K562 (cell line): Measurements from ENCODE around the gene TRIP10. TPM values are rescaled to one million over a fixed set of nuclear protein-coding genes. Genes with fewer than 3 reads are reported as not detected.

Experiments
- ATAC-seq: fragments of 200-7000 bp; cut with Tn5 transposase; 3 replicates; pipeline ENCODE4 v1.9.1; 2020; ENCODE audit warnings: moderate library complexity
- BruUV-seq: library from RNA; stranded (reverse); fragments of 400-500 nt; replicated peaks from 2 replicates; lab custom pipeline; 2021; lab: Mats Ljungman, UMichigan
- CTCF ChIA-PET: fragments of 300-600 bp; formaldehyde crosslinking; extraction: SDS; loops from one replicate; lab custom pipeline; 2021; ENCODE audit warnings: low intra/inter-chr PET ratio; lab: Yijun Ruan, JAX
- POLR2A ChIA-PET: fragments of 300-600, 350-650 bp; sonication (Branson Sonifier 250); formaldehyde crosslinking; extraction: SDS; loops from one replicate; lab custom pipeline; 2021; ENCODE audit warnings: antibody characterized with exemption, inconsistent platforms; lab: Yijun Ruan, JAX
- DNase-seq, 4 experiments: peaks; one replicate each; pipeline versions ENCODE4 v3.0.0 to v3.0.0-alpha.2; 2011 to 2018; ENCODE audit warnings: low spot score in 3 of 4, mixed read lengths in 3 of 4; ENCODE audit errors: extremely low read depth in 1 of 4
- FAIRE-seq: peaks from 2 replicates; lab custom pipeline; 2011; peaks lifted over from hg19 to GRCh38; lab: Jason Lieb, UNC
- H2AFZ ChIP-seq: 2 replicates; pipeline ENCODE4 v1.6.0; 2011; ENCODE audit warnings: low read depth, low read length, control low read depth, inconsistent platforms
- H3K27ac ChIP-seq: fragments of 200-600 bp; 3 replicates; pipeline ENCODE4 v1.8.0; 2011; ENCODE audit warnings: low read depth, mild to moderate bottlenecking, control low read depth, inconsistent platforms, low read length, moderate library complexity, mixed read lengths; ENCODE audit errors: extremely low read depth
- H3K27me3 ChIP-seq, 2 experiments: fragments of 300-600 bp in 1 of 2; 2 replicates in 1 of 2; 3 replicates in 1 of 2; pipeline versions ENCODE4 v1.6.0 to v1.8.0; 2011; ENCODE audit warnings: inconsistent platforms in 2 of 2, low read length in 2 of 2, mild to moderate bottlenecking in 1 of 2, mixed read lengths in 1 of 2, moderate library complexity in 1 of 2; ENCODE audit not compliant: control insufficient read depth in 2 of 2, insufficient read depth in 2 of 2
- H3K36me3 ChIP-seq: fragments of 300-600 bp; 3 replicates; pipeline ENCODE4 v1.8.0; 2011; ENCODE audit warnings: mild to moderate bottlenecking, low read length, inconsistent platforms; ENCODE audit not compliant: control insufficient read depth, insufficient read depth
- H3K4me1 ChIP-seq, 2 experiments: fragments of 200-600 bp in 1 of 2; replicated peaks in 1 of 2; 2 replicates in 1 of 2; 3 replicates in 1 of 2; pipeline versions ENCODE4 v1.5.1 to v1.8.0; 2011; ENCODE audit warnings: inconsistent platforms in 2 of 2, low read length in 2 of 2, mild to moderate bottlenecking in 1 of 2, mixed read lengths in 1 of 2, moderate library complexity in 1 of 2; ENCODE audit not compliant: control insufficient read depth in 2 of 2, insufficient read depth in 2 of 2
- H3K4me2 ChIP-seq: 2 replicates; pipeline ENCODE4 v1.6.1; 2011; ENCODE audit warnings: low read length, control low read depth, inconsistent platforms, mixed read lengths; ENCODE audit not compliant: insufficient read depth
- H3K4me3 ChIP-seq: fragments of 200-600 bp; sonication (generic), shearing (Covaris generic); 2 replicates; pipeline ENCODE4 v1.5.1; 2016; ENCODE audit warnings: control low read depth, inconsistent platforms
- H3K79me2 ChIP-seq: fragments of 200-600 bp; 3 replicates; pipeline ENCODE4 v1.8.0; 2011; ENCODE audit warnings: low read length, inconsistent platforms; ENCODE audit not compliant: control insufficient read depth, insufficient read depth
- H3K9ac ChIP-seq, 2 experiments: 2 replicates each; pipeline versions ENCODE4 v1.6.0 to v1.6.1; 2011; ENCODE audit warnings: low read depth in 2 of 2, low read length in 2 of 2, control low read depth in 1 of 2, inconsistent platforms in 1 of 2, mild to moderate bottlenecking in 1 of 2, mixed read lengths in 1 of 2; ENCODE audit not compliant: insufficient read depth in 1 of 2
- H3K9me1 ChIP-seq: one replicate; pipeline ENCODE4 v1.6.0; 2011; ENCODE audit warnings: inconsistent platforms, mild to moderate bottlenecking, low read length, moderate library complexity; ENCODE audit not compliant: control insufficient read depth, insufficient read depth
- H3K9me3 ChIP-seq: replicated peaks from 2 replicates; pipeline ENCODE4 v1.5.1; 2011; ENCODE audit warnings: low read depth, low read length, inconsistent platforms; ENCODE audit not compliant: control insufficient read depth, insufficient read depth
- H4K20me1 ChIP-seq: replicated peaks from 2 replicates; pipeline ENCODE4 v1.6.1; 2011; ENCODE audit warnings: low read length, inconsistent platforms, mixed read lengths; ENCODE audit not compliant: control insufficient read depth, insufficient read depth
- CBFA2T2 ChIP-seq: fragments of 450-650 bp; conservative IDR thresholded peaks from 2 replicates; pipeline ENCODE4 v1.6.1; 2017; ENCODE audit warnings: mild to moderate bottlenecking
- FOSL1 ChIP-seq: fragments of 200-800 bp; sonication (Bioruptor generic); conservative IDR thresholded peaks from 2 replicates; pipeline ENCODE4 v1.6.1; 2016; ENCODE audit warnings: missing genetic modification characterization, missing compliant biosample characterization
- REST ChIP-seq, 2 experiments: fragments of 450-650 bp; formaldehyde crosslinking in 1 of 2; IDR thresholded peaks; 2 replicates each; pipeline versions ENCODE4 v1.4.0 to v1.6.1; 2014 to 2020; ENCODE audit warnings: mild to moderate bottlenecking in 2 of 2, borderline replicate concordance in 1 of 2, low read depth in 1 of 2
- ZBTB33 ChIP-seq: sonication (generic); formaldehyde crosslinking; IDR thresholded peaks from 2 replicates; pipeline ENCODE4 v1.8.1; 2023; ENCODE audit warnings: mild to moderate bottlenecking, missing genetic modification reagents
- ZNF280A ChIP-seq: fragments of 450-650 bp; IDR thresholded peaks from 2 replicates; pipeline ENCODE4 v1.6.1; 2018; ENCODE audit warnings: mild to moderate bottlenecking, low read depth; ENCODE audit not compliant: partially characterized antibody
- ZNF444 ChIP-seq: fragments of 250-450 bp; sonication (Bioruptor Pico); IDR thresholded peaks from 2 replicates; pipeline ENCODE4 v1.4.0; 2020; ENCODE audit warnings: mild to moderate bottlenecking, moderate library complexity
- ZNF586 ChIP-seq: fragments of 450-650 bp; formaldehyde crosslinking; conservative IDR thresholded peaks from 2 replicates; pipeline ENCODE4 v1.4.0; 2020; ENCODE audit warnings: mild to moderate bottlenecking, moderate library complexity
- WGBS: fragments of 100-300 bp; shearing (Covaris generic); methylation state at CpG from one replicate; pipeline ENCODE4 v1.1.6; 2016; ENCODE audit warnings: low coverage, mixed read lengths; ENCODE audit not compliant: insufficient coverage; ENCODE audit errors: missing lambda C conversion rate; 5-methylcytosine and 5-hydroxymethylcytosine counted together
- in situ Hi-C: fragments of 300-500 bp; cut with MboI; formaldehyde crosslinking; loops from 4 replicates; pipeline ENCODE4 v1.15.0; 2018; ENCODE audit warnings: inconsistent platforms, mixed read lengths
- intact Hi-C: fragments of 100-400 bp; cut with micrococcal nuclease; formaldehyde crosslinking; loops from 2 replicates; pipeline ENCODE4 v1.14.2; 2022
- polyA plus RNA-seq, 8 experiments: library from polyadenylated mRNA; depleted of rRNA in 4 of 8; stranded (reverse) in 5 of 8; unstranded in 3 of 8; fragments of >200 nt; fragmentation: Nextera tagmentation in 2 of 8; fragmentation: Illumina TruSeq in 1 of 8; extraction: Ambion mirVana in 2 of 8; extraction: Trizol in 1 of 8; gene quantifications; 2 replicates each; pipeline versions ENCODE4 v1.2.1 to v1.2.3, GENCODE V29; 2011 to 2014; ENCODE audit warnings: inconsistent platforms in 1 of 8, missing spikeins in 1 of 8
- total RNA-seq, 7 experiments: library from RNA; depleted of rRNA in 6 of 7; stranded (reverse); fragments of >200 nt in 6 of 7; fragmentation: Illumina TruSeq in 2 of 7; extraction: Trizol in 2 of 7; gene quantifications; 2 replicates each; pipeline versions ENCODE4 v1.2.1 to v1.2.3, GENCODE V29; 2011 to 2021; ENCODE audit warnings: low replicate concordance in 1 of 7

The TRIP10 gene
- total and polyA plus RNA-seq, 9 of the 15 experiments (the other 6 are each of a cell fraction or from before 2014, with no cell fraction given) = 1.2 to 66.8 (median 36.1) TPM

- no peak for TF ChIP-seq REST (IDR thresholded peaks at IDR 0.05; ENCODE audit: borderline replicate concordance)
- TF ChIP-seq REST (CRISPR knock-in tag; IDR thresholded peaks at IDR 0.05; ENCODE audit: low read depth) = no peak
Measured at GRCh38 chr19:6796278-6796677, 56.8 kb downstream of the TRIP10 start (continued).

- peak; percentile 11 for FAIRE-seq
- Histone ChIP-seq H3K36me3 (no peaks in the 10 kb centered on the region), H3K9me1 (no peaks in the 10 kb centered on the region), H2AFZ (no peak overlapping the region), H3K4me1 (peaks cover 13 to 17% of the 10 kb centered on the region in 2 experiments), H3K9ac (no peak overlapping the region), H3K79me2 (0 out of 3 replicates have a peak, but pooled peaks cover 4% of the 10 kb centered on the region), H3K4me3 (no peak overlapping the region), H4K20me1 (no peaks in the 10 kb centered on the region), H3K4me2 (no peak overlapping the region), H3K9me3 (peaks cover 3% of the 10 kb centered on the region), H3K27ac (no peak overlapping the region), H3K27me3 (no peaks in the 10 kb centered on the region)
- in situ Hi-C loops = no loop called here
- CTCF ChIA-PET = no interaction called here
- no peak for ATAC-seq
- WGBS = 56% methylated on average over 8 of the region's 9 CpGs
- DNase-seq = no peak
- POLR2A ChIA-PET = no interaction called here
- no TSS peak for BruUV-seq
- intact Hi-C loops = no loop called here
- no peak for TF ChIP-seq ZNF444 (CRISPR knock-in tag)
- no peak for TF ChIP-seq ZNF586 (CRISPR knock-in tag)
- no peak for TF ChIP-seq FOSL1 (tag)
- TF ChIP-seq ZNF280A = no peak
- no peak for TF ChIP-seq ZBTB33
- TF ChIP-seq CBFA2T2 = no peak
Measured at GRCh38 chr19:6797646-6798045, 58.2 kb downstream of the TRIP10 start.
